HK-2 (cell line): ENCODE measurements around the gene PKMYT1.
A peak's percentile ranks its signal among the peaks of the same experiment; 100 is the strongest.

ENCODE experiments used
- DNase-seq: peaks from one replicate; pipeline ENCODE4 v3.0.0-alpha.2; 2018; ENCODE audit not compliant: unreplicated experiment

Gene PKMYT1

DNA sequence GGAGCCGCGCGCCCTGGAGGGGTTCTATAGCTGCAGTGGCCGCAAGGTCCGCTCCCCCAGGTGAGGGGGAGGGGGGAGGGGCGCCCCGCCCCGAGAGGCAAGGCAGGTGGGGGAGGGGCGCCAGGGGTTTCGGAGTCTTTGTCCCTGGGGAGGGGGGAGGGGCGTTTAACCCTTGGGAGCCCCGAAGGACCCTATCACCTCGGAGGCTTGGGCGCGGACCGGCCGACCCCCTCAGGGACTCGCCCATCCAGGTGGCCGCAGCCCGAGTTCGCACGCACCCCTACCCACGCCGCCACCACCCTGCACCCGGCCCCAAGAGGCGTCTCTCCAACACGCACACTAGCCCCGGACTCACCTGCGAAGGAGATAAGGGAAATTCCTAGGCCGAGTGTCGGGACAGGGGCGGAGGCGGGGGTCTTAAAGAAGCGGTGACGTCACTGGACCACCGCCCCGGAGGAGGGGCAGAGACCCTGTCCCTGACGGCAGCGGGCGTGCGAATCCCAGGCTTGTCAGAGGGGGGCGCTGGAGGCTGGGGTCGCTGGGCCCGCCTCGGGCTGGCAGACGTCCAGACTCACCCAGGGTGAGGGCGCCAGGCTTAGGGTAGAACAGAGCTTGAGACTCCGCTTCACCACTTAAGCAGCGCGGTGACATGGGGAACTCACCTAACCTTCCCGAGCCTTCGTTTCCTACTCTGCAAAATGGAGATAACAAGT lies 37.7 kb upstream of the PKMYT1 start, which contains the start of gene CLDN6:
TSS of gene CLDN6 (minus strand) at position 390 of the 713 bp plus-strand sequence. CDS start 2,162 bp downstream, outside the sequence.
- no peak for DNase-seq

- no peak for DNase-seq
Measured at GRCh38 chr16:3017344-3017743, 37.1 kb upstream of the PKMYT1 start.

- DNase-seq, result no peak
Measured at GRCh38 chr16:3015865-3016521, 35.7 kb upstream of the PKMYT1 start.

- DNase-seq, result no peak
Measured at GRCh38 chr16:3014971-3015370, 34.7 kb upstream of the PKMYT1 start.

GRCh38 chr16:3013998-3014690 lies 33.9 kb upstream of the PKMYT1 start:
- DNase-seq, result no peak

DNA sequence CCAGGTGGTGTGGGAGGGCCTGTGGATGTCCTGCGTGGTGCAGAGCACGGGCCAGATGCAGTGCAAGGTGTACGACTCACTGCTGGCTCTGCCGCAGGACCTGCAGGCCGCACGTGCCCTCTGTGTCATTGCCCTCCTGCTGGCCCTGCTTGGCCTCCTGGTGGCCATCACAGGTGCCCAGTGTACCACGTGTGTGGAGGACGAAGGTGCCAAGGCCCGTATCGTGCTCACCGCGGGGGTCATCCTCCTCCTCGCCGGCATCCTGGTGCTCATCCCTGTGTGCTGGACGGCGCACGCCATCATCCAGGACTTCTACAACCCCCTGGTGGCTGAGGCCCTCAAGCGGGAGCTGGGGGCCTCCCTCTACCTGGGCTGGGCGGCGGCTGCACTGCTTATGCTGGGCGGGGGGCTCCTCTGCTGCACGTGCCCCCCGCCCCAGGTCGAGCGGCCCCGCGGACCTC lies 33.3 kb upstream of the PKMYT1 start:
- DNase-seq, result no peak

DNA sequence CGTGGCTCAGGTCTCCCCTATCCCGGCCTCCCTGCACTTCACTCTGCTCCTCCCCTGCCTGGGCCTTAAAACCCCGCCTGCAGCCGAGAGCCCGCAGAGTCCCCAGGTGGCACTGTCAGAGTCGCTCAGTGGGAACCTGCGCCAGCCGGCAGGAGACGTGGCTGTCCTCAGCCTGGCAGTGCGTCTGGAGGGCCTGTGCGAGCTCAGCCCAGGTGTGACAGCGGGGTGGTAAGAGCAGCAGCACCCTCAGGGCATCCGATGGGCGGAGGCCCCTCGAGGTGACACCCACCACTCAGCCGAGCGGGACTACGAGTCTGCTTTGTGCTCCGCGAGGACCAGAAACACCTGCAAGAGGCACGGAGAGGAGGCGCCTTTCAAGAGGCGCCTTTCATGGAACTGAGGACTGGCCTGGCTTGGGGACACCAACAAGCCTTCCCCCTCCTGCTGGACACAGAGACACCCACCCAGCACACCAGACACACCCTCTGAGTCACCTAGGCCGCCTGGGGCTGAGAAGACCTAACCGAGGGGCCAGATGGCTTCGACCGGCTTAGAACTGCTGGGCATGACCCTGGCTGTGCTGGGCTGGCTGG lies 32.7 kb upstream of the PKMYT1 start, which contains the start of gene CLDN9:
TSS of gene CLDN9 (plus strand) at position 96 of the 593 bp plus-strand sequence. CDS start at position 536, 440 bp downstream.
- DNase-seq, result no peak

DNA sequence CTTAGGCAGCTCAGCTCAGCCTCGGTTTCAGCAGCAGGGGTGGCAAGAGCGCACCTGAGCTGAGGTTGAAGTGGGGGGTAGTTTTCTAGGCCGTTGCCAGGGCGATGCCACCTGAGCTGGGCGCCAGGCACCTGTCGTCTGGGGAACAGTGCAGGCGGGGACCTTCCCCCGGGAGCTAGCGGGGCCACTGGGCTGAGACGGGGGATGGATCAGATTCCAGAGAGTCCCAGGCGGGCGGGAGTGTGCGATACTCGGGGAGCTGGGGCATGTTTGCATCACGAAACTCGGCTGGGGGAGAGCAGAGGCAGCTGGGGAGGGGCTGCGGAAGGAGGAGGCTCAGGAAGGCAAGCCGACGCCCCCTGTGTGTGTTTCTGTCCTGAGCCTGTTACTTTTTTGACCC lies 32.0 kb upstream of the PKMYT1 start:
- DNase-seq, result no peak

DNA sequence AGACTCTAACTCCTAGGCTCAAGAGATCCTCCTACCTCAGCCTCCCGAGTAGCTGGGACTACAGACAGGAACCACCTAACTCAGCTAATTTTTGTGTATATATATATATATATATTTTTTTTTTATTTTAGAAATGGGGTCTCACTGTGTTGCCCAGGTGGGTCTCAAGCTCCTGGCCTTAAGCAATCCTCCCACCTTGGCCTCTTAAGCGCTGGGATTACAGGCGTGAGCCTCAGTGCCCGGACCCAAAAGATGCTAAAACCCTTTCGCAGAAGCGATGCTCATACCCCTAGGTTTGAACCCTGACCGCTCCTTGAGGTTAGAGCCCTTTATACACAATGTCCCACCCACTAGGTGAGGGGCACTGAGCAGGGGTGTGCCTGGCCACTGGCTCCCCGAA lies 30.3 kb upstream of the PKMYT1 start:
- DNase-seq, result no peak

- no peak for DNase-seq
Measured at GRCh38 chr16:3009568-3010390, 29.5 kb upstream of the PKMYT1 start.

- DNase-seq, result no peak
Measured at GRCh38 chr16:3008690-3009037, 28.4 kb upstream of the PKMYT1 start.

DNA sequence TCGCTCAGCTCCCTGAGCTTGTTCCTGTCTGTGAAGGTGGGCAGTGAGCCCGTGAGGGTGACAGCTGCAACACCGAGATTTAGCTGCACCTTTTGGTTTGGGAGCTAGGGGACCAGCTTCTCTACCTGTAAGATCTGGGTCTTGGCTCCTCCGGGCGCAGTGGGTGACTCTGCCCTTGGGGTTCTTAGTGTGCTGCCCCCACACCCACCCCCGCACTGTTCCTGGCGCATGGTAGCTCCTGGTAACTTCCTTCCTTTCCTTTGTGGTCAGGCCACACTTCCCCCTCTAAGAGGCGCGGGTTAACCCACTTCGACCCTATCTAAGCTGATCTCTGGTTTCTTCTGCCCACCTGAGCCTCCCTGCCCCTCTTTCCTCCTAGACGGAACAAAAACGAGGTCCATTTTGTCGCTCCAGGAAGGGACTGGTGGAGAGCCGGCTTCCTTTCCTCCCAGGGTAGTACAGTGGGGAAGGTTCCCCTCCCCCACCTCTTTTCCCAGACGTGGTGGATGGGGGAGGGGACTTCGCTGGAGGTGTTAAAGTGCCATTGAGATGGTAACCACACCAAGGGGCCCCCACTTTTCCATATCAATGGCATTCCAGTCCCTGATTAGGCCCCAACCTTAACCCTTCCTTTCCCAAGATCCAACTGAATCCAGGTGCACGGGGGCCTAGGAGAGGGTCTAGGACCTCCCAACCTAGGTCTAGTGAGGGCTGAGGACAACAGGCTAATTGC lies 27.9 kb upstream of the PKMYT1 start:
- no peak for DNase-seq

GRCh38 chr16:3007059-3007956 lies 27.1 kb upstream of the PKMYT1 start:
- no peak for DNase-seq

- peak; percentile 48 for DNase-seq
Measured at GRCh38 chr16:3004781-3005284, 24.6 kb upstream of the PKMYT1 start.

DNA sequence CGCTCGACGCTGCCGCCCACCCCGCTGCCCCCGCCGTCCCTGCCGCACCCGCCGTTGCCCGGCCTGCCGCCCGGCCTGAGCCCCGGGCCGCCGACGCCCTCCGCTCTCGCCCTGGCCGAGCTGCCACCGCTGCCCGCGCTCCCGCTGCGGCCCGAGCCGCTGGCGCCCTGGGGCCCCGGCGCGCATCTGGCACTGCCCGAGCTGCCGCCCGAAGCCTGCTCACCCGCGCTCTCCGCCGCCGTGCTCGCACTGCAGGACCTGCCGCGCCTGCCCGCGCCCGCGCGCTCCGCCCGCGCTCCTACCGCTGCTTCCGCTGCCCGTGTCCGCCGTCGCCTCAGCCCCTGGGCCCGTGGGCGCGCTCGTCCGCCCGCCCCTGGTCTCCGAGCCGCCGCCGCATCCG lies 24.1 kb upstream of the PKMYT1 start:
- no peak for DNase-seq

DNA sequence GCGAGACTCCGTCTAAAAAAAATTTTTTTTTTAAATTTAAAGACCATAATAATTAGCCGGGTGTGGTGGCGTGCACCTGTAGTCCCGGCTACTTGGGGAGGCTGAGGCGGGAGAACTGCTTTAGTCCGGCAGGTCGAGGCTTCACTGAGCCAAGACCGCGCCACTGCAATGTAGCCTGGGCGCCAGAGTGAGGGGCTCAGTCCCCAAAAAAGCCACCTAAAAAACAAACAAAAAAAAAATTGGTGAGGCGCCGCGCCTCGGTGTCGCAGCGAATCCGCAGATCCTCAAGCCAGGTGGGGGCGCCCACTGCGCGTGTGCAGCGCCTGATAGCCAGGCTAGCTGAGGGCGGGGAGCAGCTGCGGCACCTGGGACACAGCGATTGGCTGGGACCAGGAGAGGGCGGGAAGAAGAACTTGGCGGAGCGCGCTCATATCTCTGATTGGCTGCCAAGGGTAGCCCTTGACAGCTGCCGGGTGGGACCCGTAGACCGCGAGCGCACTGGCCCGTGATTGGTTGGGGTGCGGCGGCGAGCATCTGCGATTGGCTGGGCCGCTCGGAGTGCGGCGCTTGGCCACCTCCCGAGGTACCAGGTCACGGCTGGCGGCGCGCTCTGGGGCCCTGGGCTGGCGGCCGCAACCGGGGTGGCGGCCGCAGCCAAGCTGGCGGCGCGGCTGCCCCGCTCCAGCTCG lies 23.5 kb upstream of the PKMYT1 start:
- DNase-seq, result peak; percentile 97

GRCh38 chr16:3001316-3001715 lies 21.1 kb upstream of the PKMYT1 start:
- no peak for DNase-seq

DNA sequence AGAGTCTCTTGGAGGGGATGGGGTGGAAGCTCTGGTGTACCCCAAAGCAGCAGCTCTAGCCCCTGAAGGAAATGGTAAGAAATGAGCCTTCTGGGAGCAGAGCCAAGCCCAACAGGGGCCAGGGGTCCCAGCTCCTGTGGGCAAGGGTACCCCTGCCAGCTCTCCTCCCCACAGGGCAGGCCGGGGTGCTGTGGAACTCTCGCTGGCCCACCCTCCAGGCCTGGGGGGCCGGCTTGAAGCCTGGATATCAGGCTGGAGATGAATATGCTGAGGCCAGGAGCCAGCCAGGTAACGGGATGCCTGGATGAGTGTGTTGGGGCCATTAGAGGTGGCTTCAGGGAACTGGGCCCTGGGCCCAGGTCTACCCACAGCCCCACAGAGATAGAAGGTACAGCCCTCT lies 20.3 kb upstream of the PKMYT1 start:
- no peak for DNase-seq

GRCh38 chr16:2999929-3000328 lies 19.7 kb upstream of the PKMYT1 start:
- DNase-seq, result no peak
